ENCODE results near the gene SOCS6.
A peak's percentile ranks its signal among the peaks of the same experiment; 100 is the strongest.

The SOCS6 gene

GRCh38 chr18:70261141-70261788, 27.6 kb upstream of the SOCS6 start:
- 94% methylated on average over 9 of the region's 9 CpGs for WGBS
- no peaks in the 10 kb centered on the region for H3K4me1 ChIP-seq (ENCODE audit: insufficient read depth, low read length)

GRCh38 chr18:70263336-70263735, 25.5 kb upstream of the SOCS6 start:
- no peaks in the 10 kb centered on the region for H3K27me3 ChIP-seq (ENCODE audit: insufficient read depth, low read length)
- WGBS, result 83% methylated on average over 3 of the region's 3 CpGs

More at GRCh38 chr18:70261141-70261788, 27.6 kb upstream of the SOCS6 start:
- Histone ChIP-seq H3K36me3 (ENCODE audit: insufficient read depth, low read length) (no peaks in the 10 kb centered on the region), H3K27ac (ENCODE audit: low read depth, low read length) (no peak overlapping the region), H3K4me3 (ENCODE audit: low read length) (no peak overlapping the region), H3K9ac (ENCODE audit: low read depth, low read length) (no peak overlapping the region), H3K27me3 (ENCODE audit: insufficient read depth, low read length) (no peaks in the 10 kb centered on the region), H3K9me3 (ENCODE audit: insufficient read depth, low read depth, low read length) (peaks cover 10% of the 10 kb centered on the region; the same call in 1 of the 2 replicates)

GRCh38 chr18:70271742-70272141, 17.1 kb upstream of the SOCS6 start:
- Histone ChIP-seq H3K4me1 (ENCODE audit: insufficient read depth, low read length) (no peaks in the 10 kb centered on the region), H3K9ac (ENCODE audit: low read depth, low read length) (no peak overlapping the region), H3K9me3 (ENCODE audit: insufficient read depth, low read depth, low read length) (peaks cover 20% of the 10 kb centered on the region; the same call in 1 of the 2 replicates), H3K36me3 (ENCODE audit: insufficient read depth, low read length) (no peaks in the 10 kb centered on the region), H3K4me3 (ENCODE audit: low read length) (no peak overlapping the region), H3K27ac (ENCODE audit: low read depth, low read length) (no peak overlapping the region), H3K27me3 (ENCODE audit: insufficient read depth, low read length) (no peaks in the 10 kb centered on the region)
- WGBS, result 94% methylated on average over 3 of the region's 3 CpGs

More at GRCh38 chr18:70263336-70263735, 25.5 kb upstream of the SOCS6 start:
- Histone ChIP-seq H3K36me3 (ENCODE audit: insufficient read depth, low read length) (no peaks in the 10 kb centered on the region), H3K4me1 (ENCODE audit: insufficient read depth, low read length) (no peaks in the 10 kb centered on the region), H3K4me3 (ENCODE audit: low read length) (no peak overlapping the region), H3K9ac (ENCODE audit: low read depth, low read length) (no peak overlapping the region), H3K9me3 (ENCODE audit: insufficient read depth, low read depth, low read length) (peaks cover 10% of the 10 kb centered on the region; the same call in 1 of the 2 replicates), H3K27ac (ENCODE audit: low read depth, low read length) (no peak overlapping the region)

- H3K9me3 ChIP-seq (ENCODE audit: insufficient read depth, low read depth, low read length), result peaks cover 20% of the 10 kb centered on the region; the same call in 1 of the 2 replicates
- no peak overlapping the region for H3K4me3 ChIP-seq (ENCODE audit: low read length)
- H3K4me1 ChIP-seq (ENCODE audit: insufficient read depth, low read length), result no peaks in the 10 kb centered on the region
- H3K27me3 ChIP-seq (ENCODE audit: insufficient read depth, low read length), result no peaks in the 10 kb centered on the region
- H3K36me3 ChIP-seq (ENCODE audit: insufficient read depth, low read length), result no peaks in the 10 kb centered on the region
- H3K27ac ChIP-seq (ENCODE audit: low read depth, low read length), result no peak overlapping the region
- 96% methylated on average over 1 of the region's 1 CpG for WGBS
- H3K9ac ChIP-seq (ENCODE audit: low read depth, low read length), result no peak overlapping the region
Observed at GRCh38 chr18:70273021-70273420, 15.8 kb upstream of the SOCS6 start.

GRCh38 chr18:70276416-70277191, 12.2 kb upstream of the SOCS6 start:
- H3K27ac ChIP-seq (ENCODE audit: low read depth, low read length), result no peak overlapping the region

GRCh38 chr18:70279470-70279869, 9.4 kb upstream of the SOCS6 start:
- Histone ChIP-seq H3K9me3 (ENCODE audit: insufficient read depth, low read depth, low read length) (peaks cover 3% of the 10 kb centered on the region; the same call in 1 of the 2 replicates), H3K27me3 (ENCODE audit: insufficient read depth, low read length) (no peaks in the 10 kb centered on the region), H3K4me1 (ENCODE audit: insufficient read depth, low read length) (no peaks in the 10 kb centered on the region), H3K9ac (ENCODE audit: low read depth, low read length) (no peak overlapping the region), H3K27ac (ENCODE audit: low read depth, low read length) (no peak overlapping the region), H3K36me3 (ENCODE audit: insufficient read depth, low read length) (no peaks in the 10 kb centered on the region), H3K4me3 (ENCODE audit: low read length) (no peak overlapping the region)
- WGBS, result 96% methylated on average over 2 of the region's 2 CpGs

More at GRCh38 chr18:70276416-70277191, 12.2 kb upstream of the SOCS6 start:
- Histone ChIP-seq H3K9me3 (ENCODE audit: insufficient read depth, low read depth, low read length) (peaks cover 14% of the 10 kb centered on the region; the same call in 1 of the 2 replicates), H3K27me3 (ENCODE audit: insufficient read depth, low read length) (no peaks in the 10 kb centered on the region), H3K4me1 (ENCODE audit: insufficient read depth, low read length) (no peaks in the 10 kb centered on the region), H3K36me3 (ENCODE audit: insufficient read depth, low read length) (no peaks in the 10 kb centered on the region), H3K4me3 (ENCODE audit: low read length) (no peak overlapping the region), H3K9ac (ENCODE audit: low read depth, low read length) (no peak overlapping the region)
- WGBS, result 80% methylated on average over 5 of the region's 5 CpGs

GRCh38 chr18:70280007-70280925, 8.6 kb upstream of the SOCS6 start:
- H3K27me3 ChIP-seq (ENCODE audit: insufficient read depth, low read length), result peaks cover 4% of the 10 kb centered on the region; the same call in 1 of the 2 replicates
- no peaks in the 10 kb centered on the region for H3K36me3 ChIP-seq (ENCODE audit: insufficient read depth, low read length)
- H3K4me1 ChIP-seq (ENCODE audit: insufficient read depth, low read length), result no peaks in the 10 kb centered on the region
- no peak overlapping the region for H3K4me3 ChIP-seq (ENCODE audit: low read length)
- 92% methylated on average over 5 of the region's 5 CpGs for WGBS
- peaks cover 3% of the 10 kb centered on the region; the same call in 1 of the 2 replicates for H3K9me3 ChIP-seq (ENCODE audit: insufficient read depth, low read depth, low read length)
- no peak overlapping the region for H3K9ac ChIP-seq (ENCODE audit: low read depth, low read length)
- H3K27ac ChIP-seq (ENCODE audit: low read depth, low read length), result no peak overlapping the region

GRCh38 chr18:70284976-70285620, 3.7 kb upstream of the SOCS6 start:
- Histone ChIP-seq H3K27me3 (ENCODE audit: insufficient read depth, low read length) (peaks cover 12% of the 10 kb centered on the region), H3K4me3 (ENCODE audit: low read length) (no peak overlapping the region), H3K27ac (ENCODE audit: low read depth, low read length) (no peak overlapping the region), H3K4me1 (ENCODE audit: insufficient read depth, low read length) (0 out of 2 replicates have a peak, but pooled peaks cover 4% of the 10 kb centered on the region), H3K9me3 (ENCODE audit: insufficient read depth, low read depth, low read length) (peaks cover 1% of the 10 kb centered on the region; the same call in 1 of the 2 replicates), H3K9ac (ENCODE audit: low read depth, low read length) (no peak overlapping the region), H3K36me3 (ENCODE audit: insufficient read depth, low read length) (no peaks in the 10 kb centered on the region)
- 94% methylated on average over 2 of the region's 2 CpGs for WGBS

- WGBS, result 88% methylated on average over 2 of the region's 2 CpGs
- no peaks in the 10 kb centered on the region for H3K36me3 ChIP-seq (ENCODE audit: insufficient read depth, low read length)
- H3K27me3 ChIP-seq (ENCODE audit: insufficient read depth, low read length), result peaks cover 12% of the 10 kb centered on the region
- 0 out of 2 replicates have a peak, but pooled peaks cover 11% of the 10 kb centered on the region for H3K4me1 ChIP-seq (ENCODE audit: insufficient read depth, low read length)
- no peak overlapping the region for H3K9ac ChIP-seq (ENCODE audit: low read depth, low read length)
- peak overlapping the region; percentile 67 for H3K4me3 ChIP-seq (ENCODE audit: low read length)
- no peak overlapping the region for H3K27ac ChIP-seq (ENCODE audit: low read depth, low read length)
- no peaks in the 10 kb centered on the region for H3K9me3 ChIP-seq (ENCODE audit: insufficient read depth, low read depth, low read length)
Observed at GRCh38 chr18:70287731-70288130, 1.1 kb upstream of the SOCS6 start.

GRCh38 chr18:70288171-70288850, 534 bp upstream of the SOCS6 start:
- 2% methylated on average over 40 of the region's 50 CpGs for WGBS
- Histone ChIP-seq H3K4me3 (ENCODE audit: low read length) (peak overlapping the region; percentile 67), H3K36me3 (ENCODE audit: insufficient read depth, low read length) (no peaks in the 10 kb centered on the region), H3K4me1 (ENCODE audit: insufficient read depth, low read length) (0 out of 2 replicates have a peak, but pooled peaks cover 11% of the 10 kb centered on the region), H3K9ac (ENCODE audit: low read depth, low read length) (peak overlapping the region; percentile 74), H3K27ac (ENCODE audit: low read depth, low read length) (0 out of 2 replicates have a peak overlapping the region, but pooled peaks have one; percentile 49), H3K9me3 (ENCODE audit: insufficient read depth, low read depth, low read length) (no peaks in the 10 kb centered on the region), H3K27me3 (ENCODE audit: insufficient read depth, low read length) (peaks cover 12% of the 10 kb centered on the region)
